SKM-1 treated with dmso at 0.1 percent for 144 hours (cell line): Measurements from ENCODE around the gene PDE4D.
"Not testable (repeated sequence)": the region's sequence is repeated elsewhere in the genome, so short reads cannot be mapped to it uniquely, and the experiment has no call there.

Experiments used
- DNase-seq: peaks from one replicate; lab custom pipeline; 2025; ENCODE audit not compliant: unreplicated experiment; lab: John Stamatoyannopoulos, UW

Gene PDE4D

DNA sequence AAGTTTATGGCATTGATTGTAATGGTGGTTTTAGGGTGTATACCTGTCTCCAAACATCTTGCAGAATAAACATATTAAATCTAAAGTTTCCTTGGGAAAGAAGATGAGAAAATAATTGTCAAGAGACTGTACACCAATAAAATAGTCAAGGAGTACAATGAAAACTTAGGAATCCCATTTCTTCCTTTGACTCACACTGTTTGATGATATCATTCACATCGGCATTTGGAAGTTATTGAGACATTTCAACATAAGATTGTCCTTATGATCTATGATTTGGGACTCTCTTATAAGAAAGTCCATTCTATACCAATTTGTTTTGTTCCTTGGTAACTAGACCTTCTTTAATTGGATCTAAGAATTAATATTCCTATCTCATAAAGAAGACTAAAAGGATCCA is 828.0 kb downstream of the PDE4D start:
- no peak for DNase-seq

DNA sequence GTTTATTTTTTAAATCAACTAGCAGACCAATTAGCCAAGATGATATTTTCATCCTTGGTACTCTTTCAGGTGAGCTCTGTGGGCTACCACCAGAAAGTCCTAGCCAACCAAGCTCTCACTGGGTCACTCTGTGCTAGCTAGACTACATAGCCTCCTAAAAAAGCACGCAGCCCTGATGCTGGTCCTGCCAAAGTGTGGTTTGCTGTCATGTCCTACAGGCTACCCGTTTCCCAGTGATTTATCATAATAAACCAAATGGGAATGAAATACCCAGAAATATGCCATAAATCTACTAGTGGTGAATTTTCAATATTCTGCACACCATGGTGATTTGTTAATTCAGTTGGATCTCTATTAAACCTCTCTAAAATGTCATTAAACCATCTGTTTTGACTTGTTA is 829.2 kb downstream of the PDE4D start:
- no peak for DNase-seq

- DNase-seq: no peak
These were observed 830.4 kb downstream of the PDE4D start for GRCh38 chr5:59062986-59063683.

DNA sequence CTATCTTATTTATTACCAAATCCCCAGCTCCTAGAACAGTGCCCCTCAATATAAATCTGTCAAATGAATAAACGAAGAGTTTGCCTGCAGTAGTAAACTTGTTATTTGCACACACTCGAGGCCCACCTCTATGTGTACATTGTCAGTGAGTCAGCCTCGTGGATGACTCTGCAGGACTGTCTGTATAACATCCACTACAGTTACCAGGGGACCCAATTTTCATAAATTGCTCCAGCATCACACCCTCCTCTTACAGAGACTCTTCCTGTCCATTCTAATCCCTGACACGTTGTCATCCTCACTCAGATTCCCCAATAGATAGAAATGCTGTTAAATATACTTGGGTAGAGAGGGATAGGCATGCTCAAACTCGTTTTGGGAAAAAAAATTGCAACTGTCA is 832.1 kb downstream of the PDE4D start:
- DNase-seq: no peak

DNA sequence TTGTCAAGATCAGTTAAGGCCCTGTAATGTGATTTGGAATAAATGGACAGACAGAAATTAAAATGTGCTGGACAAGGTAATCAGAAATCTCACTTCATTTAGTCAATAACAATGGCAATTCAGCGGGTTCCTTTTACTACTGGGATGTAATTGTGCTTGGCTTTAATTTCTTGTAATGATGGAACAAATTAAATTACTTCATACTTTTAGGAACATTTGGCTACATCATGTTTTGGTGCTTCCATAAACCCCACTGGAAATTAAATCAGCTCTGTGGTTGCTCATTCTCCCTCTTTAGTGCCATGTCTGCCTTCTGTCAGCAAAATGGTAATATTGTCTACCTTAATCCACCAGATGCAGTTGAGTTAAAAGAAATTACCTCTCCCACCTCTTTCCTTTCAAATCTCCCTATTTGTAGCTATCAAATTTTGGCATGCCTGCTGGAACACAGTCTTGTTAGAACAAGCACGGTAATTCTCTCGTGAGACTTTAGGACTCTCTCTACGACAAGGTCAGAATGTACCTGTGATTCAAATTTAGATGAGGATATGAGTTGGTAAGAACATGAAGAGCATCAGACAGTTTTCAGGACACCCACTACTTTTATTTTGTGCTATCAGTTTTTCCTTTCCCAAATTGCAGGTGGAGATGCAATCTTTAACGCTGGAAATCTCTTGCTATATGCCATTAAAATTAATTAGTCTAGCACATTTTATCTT is 834.4 kb downstream of the PDE4D start:
- DNase-seq: no peak

GRCh38 chr5:59058237-59058636 is 835.3 kb downstream of the PDE4D start:
- no peak for DNase-seq

DNA sequence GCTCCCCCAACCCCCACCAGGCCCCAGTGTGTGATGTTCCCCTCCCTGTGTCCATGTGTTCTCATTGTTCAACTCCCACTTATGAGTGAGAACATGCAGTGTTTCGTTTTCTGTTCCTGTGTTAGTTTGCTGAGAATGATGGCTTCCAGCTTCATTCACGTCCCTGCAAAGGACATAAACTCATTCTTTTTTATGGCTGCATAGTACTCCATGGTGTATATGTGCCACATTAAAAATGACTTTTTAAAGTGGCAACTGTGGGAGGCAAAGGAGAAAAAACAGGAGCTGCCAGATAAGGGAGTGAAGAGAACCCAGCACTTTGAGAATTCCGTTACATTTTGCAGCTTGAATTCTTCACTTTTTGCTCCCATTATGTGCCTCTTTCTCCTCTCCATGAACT is 836.9 kb downstream of the PDE4D start:
- DNase-seq: not testable (repeated sequence)

GRCh38 chr5:59055745-59056448 is 837.6 kb downstream of the PDE4D start:
- DNase-seq: no peak

GRCh38 chr5:59054963-59055528 is 838.5 kb downstream of the PDE4D start:
- no peak for DNase-seq

DNA sequence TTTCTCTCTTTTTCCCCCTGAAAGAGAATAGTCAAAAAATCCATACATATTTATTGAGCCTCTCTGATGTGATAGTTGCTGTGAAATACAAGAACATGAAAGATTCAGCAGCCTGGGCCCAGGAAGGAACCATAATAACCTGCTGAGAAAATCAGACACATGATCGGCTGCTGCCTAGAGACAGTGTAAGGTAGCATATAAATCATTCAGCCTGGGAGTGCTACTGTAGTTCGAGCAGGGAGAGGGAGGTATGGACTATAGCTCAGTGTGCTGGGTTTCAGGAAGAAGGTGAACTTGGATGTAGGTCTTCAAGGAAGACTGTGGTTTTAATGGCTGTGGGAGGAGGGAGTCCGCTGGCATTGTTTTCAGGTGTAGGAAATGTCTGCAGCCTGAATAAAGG is 841.6 kb downstream of the PDE4D start:
- DNase-seq: no peak

GRCh38 chr5:59049095-59049494 is 844.4 kb downstream of the PDE4D start:
- no peak for DNase-seq

DNA sequence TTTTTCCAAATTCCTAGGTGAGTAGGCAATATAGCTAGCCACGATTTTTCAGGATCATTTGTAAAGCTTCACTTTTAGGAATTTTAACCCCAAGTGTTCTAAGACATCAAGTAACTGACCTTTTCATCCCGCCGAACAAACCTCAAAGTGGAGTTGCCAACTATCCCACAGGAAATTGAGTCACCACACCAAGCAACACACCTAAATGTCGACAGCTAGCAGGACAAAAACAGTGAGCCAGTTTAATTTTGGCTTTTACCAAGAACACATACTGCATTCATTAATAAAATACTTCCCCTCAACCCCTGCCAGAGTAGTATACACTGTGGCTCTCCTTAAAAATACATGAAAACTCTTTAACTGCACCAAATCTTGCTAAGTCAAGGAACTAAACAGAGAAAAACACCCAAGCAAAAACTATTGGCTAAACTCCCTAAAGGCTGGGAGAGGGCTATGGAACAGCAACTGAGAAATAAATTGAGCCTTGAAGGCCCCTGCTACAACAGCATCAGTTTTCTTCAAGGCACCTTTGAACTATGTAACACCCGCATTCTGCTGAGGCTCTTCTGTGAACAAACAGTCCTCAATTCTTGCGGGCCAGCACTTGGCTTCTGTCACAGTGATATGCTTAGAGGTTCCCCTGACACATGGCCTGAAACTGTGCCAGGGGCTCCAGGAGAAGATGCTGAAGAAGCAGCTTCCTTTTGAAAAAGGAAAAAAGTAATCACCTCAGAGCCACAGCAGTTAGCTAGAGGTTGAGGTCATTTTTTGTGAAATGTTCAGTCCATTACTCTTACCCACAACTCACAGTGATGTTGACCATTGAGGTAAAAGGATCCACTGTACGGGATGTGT is 851.1 kb downstream of the PDE4D start:
- DNase-seq: peak; percentile 19

GRCh38 chr5:59041355-59041754 is 852.2 kb downstream of the PDE4D start:
- DNase-seq: no peak

DNA sequence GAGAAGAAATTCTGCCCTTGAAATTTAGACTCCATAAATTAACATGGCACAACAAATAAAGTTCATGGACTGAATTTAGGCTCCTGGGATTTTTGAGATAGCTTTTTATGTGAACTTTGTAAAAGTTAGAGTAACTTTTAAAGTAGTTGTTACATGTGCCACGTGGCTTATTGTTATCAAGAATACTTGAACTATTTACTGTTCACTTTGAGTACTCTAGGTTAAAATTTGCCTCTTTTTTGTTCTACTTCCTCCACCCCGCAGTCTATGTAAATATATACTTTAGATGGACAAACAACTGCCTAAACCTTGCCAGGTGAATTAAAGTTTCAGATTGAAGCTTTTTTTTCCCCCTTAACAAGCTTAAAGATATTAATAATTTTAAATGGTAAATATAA is 852.7 kb downstream of the PDE4D start:
- no peak for DNase-seq

DNA sequence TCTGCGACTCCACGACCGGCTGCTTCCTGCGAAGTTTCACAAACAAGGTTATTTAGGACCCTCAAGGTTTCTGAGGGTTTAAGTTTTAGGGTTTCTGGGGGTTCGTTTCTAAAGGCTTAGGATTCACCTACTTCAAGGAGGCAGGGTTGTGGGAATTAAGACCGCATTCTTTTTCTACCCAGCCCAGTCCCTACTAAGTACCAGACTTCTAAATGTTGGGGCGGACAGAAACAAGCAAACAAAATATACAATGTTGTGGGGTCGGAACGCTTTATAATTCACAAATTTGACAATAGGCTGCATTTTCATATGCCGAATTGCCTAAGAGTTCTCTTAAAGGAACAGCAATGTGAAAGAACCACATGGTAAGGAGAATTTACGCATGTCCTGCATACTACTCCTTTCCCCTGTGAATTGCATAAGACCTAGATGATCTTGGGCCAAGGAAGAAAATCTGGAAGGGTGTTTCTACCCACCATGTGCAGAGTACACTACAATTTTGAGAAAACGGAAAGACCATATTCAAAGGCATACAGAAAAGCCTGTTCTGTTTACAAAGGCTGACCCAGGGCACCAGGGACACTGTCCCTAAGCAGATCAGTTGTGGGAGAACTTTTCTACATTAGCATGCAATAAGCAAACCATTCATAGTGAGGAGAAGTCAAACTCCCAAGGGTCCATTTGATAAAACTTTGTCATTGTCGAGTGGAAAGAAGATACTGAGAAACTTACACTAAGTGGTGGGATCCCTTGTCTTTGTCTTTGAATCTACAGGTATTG is 853.3 kb downstream of the PDE4D start:
- peak; percentile 69 for DNase-seq

DNA sequence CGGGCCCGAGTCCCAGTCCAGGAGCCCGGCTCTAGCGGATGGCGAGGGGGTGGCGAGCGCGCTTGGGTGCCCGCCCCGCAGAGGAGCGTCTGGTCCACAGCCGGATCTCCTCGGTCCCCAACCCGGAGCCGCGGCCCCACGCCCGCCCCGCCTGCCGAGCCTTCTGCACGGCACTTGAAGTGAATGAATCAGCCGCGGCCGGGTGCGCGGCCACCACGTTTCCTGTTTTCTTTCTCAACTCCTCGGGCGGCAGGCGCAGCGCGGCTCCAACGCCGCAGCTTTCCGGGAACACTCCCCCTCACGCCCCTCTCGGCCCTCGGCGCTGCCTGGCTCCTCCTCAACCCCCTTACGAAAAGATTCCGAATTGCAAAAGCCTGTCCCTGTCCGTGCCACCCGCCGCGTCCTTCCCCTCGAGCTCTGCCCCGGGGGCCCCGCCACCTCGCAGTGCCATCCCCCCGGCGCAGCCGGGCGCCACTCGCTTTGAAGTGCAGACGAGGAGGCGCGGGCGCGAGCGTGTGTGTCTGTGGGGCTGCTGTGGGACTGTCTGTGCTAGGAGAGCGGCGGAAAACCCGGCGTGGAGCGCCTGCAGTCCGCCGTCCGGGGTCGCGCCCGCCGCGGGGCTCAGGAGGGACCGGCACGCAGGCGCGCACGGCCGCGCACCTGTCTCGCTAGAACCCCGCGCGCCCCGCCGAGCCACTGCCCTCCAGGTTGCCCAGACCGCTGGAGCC is 854.1 kb downstream of the PDE4D start:
- DNase-seq: peak; percentile 91

DNA sequence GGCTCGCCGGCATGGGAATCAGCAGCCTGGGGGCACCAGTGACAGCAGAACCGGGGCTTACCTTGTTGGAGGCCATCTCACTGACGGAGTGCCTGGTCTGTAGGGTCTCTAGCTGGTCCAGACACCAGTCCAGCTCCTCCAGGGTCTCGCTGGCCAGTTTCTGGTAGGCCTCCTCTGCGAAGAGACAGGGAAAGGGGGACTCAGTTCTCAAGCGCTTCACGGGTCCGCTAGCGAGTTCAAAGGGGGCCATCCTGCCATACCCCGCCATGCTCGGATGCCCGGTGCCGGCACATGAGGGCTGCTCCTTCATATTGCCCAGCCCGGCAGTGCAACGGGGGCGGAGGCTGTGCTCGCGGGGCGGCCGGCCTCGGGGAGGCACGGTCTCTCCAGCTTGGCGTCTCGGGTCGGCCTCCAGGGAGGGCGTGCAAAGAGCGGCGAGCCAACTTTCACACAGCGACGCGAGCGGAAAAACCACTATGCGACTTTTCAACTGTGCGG is 854.7 kb downstream of the PDE4D start:
- no peak for DNase-seq

- DNase-seq: peak; percentile 19
These were observed 855.4 kb downstream of the PDE4D start for GRCh38 chr5:59037941-59038797.
